Lower leg skin (tissue), 3 donors: ENCODE measurements around the gene SLC28A3.

Source experiments
- CTCF ChIP-seq, 3 donors: fragments of 450-650 bp; IDR thresholded peaks; one replicate each; pipeline ENCODE4 v1.5.1; 2016; ENCODE audit warnings: antibody characterized with exemption in 3 of 3, mild to moderate bottlenecking in 3 of 3, moderate library complexity in 2 of 3
- POLR2A ChIP-seq, 2 donors: fragments of 450-650 bp; IDR thresholded peaks; one replicate each; pipeline ENCODE4 v1.6.1; 2016 to 2017; ENCODE audit warnings: antibody characterized with exemption in 2 of 2, mild to moderate bottlenecking in 1 of 2, moderate library complexity in 1 of 2

- TF ChIP-seq CTCF (IDR thresholded peaks at IDR 0.05) (no peak), POLR2A (IDR thresholded peaks at IDR 0.05) (no peak)
These were observed 15.1 kb downstream of the SLC28A3 start for GRCh38 chr9:84325347-84325973.
